ENCODE measurements around the gene KRTAP4-8.
"Not testable (repeated sequence)": the region's sequence is repeated elsewhere in the genome, so short reads cannot be mapped to it uniquely, and the experiment has no call there.

The KRTAP4-8 gene

DNA sequence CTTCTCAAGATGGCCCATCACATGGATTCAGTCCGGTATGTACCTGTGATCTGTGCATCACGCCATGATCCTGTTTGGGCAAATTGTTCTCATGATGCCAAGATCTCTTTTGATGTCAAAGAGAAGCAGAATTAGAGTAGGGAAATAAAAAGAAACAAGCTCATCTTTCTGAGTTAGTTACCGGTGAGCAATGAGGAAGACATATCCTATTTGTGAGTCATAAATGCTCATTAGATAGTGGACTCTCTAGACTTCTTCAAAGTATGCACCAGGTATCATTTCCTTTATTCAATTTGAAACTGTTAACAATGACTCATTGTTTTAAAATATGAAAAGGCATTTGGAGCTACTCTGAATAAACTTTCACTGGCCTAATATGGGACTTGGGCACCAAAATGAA lies 34.0 kb upstream of the KRTAP4-8 start:
- TF ChIP-seq CTCF (IDR thresholded peaks at IDR 0.05; ENCODE audit: control insufficient read depth, insufficient read depth, low read depth, low read length, missing control alignments), result no peak
- DNase-seq (ENCODE audit: low read depth), result no peak
- H3K4me3 ChIP-seq (ENCODE audit: control insufficient read depth, low read depth, low read length), result no peak overlapping the region

DNA sequence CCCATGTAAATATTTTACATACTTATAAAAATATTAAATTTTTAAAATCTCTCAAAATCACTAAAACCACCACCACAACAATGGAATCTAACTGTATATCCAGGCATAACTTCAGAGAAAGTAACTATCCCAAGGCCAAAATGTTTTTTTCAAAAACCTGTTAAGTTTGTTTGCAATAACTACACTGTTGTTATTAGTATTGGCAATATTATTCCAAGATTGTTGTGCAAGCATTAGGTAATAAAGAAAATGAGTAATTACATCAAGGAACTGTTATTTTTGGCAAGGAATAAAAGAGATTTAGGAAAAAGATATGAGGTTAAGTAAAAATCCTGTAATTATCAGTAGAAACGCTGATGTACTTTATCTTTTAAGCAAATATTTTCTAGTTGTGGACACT lies 29.4 kb upstream of the KRTAP4-8 start:
- H3K4me3 ChIP-seq (ENCODE audit: control insufficient read depth, low read depth, low read length), result no peak overlapping the region
- no peak for DNase-seq (ENCODE audit: low read depth)
- TF ChIP-seq CTCF (IDR thresholded peaks at IDR 0.05; ENCODE audit: control insufficient read depth, insufficient read depth, low read depth, low read length, missing control alignments), result no peak

DNA sequence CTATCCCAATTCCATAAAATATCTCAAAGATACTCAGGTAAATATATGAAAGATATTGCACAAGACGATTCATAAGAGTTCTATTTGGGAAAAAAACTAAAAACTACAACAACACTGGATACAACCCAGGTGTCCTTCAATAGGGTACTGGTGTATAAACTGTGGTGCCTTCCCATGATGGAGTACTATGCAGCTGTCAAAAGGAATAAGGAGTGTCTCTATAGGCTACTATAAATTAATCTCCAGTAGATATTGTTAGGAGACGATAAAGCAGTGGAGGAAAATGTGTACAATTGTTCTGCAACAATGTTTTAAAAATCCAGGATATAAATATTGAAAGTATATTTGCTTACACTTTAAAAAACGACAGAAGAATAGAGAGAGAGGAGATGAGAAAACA lies 28.5 kb upstream of the KRTAP4-8 start:
- no peak for TF ChIP-seq CTCF (IDR thresholded peaks at IDR 0.05; ENCODE audit: control insufficient read depth, insufficient read depth, low read depth, low read length, missing control alignments)
- no peak overlapping the region for H3K4me3 ChIP-seq (ENCODE audit: control insufficient read depth, low read depth, low read length)
- DNase-seq (ENCODE audit: low read depth), result no peak

DNA sequence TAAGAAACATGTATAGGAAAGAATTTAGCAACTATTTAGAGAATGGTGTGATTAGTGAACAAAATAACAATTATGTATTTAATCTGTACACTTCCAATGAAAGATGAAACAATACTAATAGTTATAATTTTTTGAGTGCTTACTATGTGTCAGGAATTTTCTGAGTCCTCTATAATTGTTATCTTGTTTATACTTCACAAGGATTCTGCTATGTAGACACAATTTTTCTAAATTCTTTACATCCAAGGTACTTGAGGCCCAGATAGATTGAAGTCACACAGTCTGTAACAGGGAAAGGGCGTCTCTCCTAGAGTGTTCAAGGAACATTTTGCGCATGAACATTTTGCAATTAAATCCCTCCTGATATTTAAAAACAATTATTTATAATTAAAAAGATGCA lies 27.1 kb upstream of the KRTAP4-8 start:
- DNase-seq (ENCODE audit: low read depth), result no peak
- TF ChIP-seq CTCF (IDR thresholded peaks at IDR 0.05; ENCODE audit: control insufficient read depth, insufficient read depth, low read depth, low read length, missing control alignments), result no peak

GRCh38 chr17:41123991-41124371 lies 26.0 kb upstream of the KRTAP4-8 start, which contains the start of gene KRTAP4-12:
KRTAP4-12 (minus strand) TSS chr17:41124182; CDS start chr17:41124122, 60 bp downstream.
- DNase-seq (ENCODE audit: low read depth); H3K4me3 ChIP-seq (ENCODE audit: control insufficient read depth, low read depth, low read length): not testable (repeated sequence)

More for the DNA sequence above, 27.1 kb upstream of the KRTAP4-8 start:
- no peak overlapping the region for H3K4me3 ChIP-seq (ENCODE audit: control insufficient read depth, low read depth, low read length)

GRCh38 chr17:41123292-41123990 lies 25.5 kb upstream of the KRTAP4-8 start:
- DNase-seq (ENCODE audit: low read depth); H3K4me3 ChIP-seq (ENCODE audit: control insufficient read depth, low read depth, low read length): not testable (repeated sequence)

DNA sequence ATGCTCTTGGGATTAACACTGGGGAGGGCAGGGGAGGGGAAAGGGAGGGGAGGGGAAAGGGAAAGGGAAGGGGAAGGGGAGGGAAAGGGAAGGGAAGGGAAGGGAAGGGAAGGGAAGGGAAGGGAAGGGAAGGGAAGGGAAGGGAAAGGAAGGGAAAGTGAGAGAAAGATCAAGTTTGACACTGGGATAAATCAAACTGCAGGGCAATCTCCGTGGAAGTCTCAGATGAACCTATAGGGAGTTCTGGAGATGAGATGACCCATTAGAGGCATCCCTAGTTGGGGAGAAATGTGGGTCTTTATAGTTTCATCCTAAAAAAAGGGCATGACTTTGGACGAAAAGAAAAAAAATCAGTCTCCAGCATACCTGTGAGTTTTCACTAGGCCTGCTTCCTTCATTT lies 23.8 kb upstream of the KRTAP4-8 start:
- H3K4me3 ChIP-seq (ENCODE audit: control insufficient read depth, low read depth, low read length), result no peak overlapping the region
- TF ChIP-seq CTCF (IDR thresholded peaks at IDR 0.05; ENCODE audit: control insufficient read depth, insufficient read depth, low read depth, low read length, missing control alignments), result no peak
- DNase-seq (ENCODE audit: low read depth), result no peak

DNA sequence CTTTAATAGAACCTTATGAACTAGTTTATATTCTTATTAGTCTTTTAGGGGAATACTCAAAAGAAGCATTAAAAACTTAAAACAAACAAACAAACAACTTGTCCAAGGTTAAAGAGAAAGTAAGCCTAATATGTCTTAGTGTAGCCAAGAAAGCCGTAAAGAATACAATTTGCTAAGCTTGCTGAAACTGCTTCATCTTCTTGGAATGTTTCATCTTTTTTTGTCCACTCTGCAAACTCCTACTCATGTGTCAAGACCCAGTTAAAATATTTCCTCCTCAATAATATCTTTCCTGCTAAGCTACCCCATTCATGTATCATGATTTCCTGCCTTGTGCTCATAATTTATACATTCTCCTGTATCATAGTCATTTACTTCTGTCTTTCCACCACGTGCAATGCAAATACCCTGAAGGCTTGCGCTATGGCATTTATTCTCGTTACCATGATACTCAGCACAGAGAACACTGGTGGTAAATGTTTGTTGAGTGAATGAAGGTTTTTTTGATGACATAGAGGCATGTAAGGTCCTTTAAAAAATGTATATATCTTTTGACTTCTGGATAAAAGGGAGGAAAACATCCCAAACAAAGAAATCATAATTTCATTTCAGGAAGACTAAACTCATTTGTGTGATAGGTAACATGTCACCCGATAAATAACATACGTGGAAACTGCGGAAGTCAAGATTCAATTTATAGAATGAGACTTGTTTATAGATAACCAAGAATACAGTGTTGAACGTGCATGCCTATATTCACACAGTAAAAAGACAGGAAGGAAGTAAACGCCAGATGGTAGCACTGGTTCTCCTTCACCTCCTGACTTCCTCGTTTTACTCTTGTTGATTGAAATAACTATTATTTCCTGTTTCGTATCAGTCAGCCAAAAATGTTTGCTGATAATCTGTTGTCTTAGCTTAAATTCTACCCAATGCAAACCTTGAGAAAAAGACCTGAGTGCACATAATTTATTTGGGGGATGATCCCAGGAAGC lies 22.1 kb upstream of the KRTAP4-8 start:
- H3K4me3 ChIP-seq (ENCODE audit: control insufficient read depth, low read depth, low read length); DNase-seq (ENCODE audit: low read depth): not testable (repeated sequence)

All from AG09309 (cell line).